ENCODE results near the gene DSP.

Gene DSP

DNA sequence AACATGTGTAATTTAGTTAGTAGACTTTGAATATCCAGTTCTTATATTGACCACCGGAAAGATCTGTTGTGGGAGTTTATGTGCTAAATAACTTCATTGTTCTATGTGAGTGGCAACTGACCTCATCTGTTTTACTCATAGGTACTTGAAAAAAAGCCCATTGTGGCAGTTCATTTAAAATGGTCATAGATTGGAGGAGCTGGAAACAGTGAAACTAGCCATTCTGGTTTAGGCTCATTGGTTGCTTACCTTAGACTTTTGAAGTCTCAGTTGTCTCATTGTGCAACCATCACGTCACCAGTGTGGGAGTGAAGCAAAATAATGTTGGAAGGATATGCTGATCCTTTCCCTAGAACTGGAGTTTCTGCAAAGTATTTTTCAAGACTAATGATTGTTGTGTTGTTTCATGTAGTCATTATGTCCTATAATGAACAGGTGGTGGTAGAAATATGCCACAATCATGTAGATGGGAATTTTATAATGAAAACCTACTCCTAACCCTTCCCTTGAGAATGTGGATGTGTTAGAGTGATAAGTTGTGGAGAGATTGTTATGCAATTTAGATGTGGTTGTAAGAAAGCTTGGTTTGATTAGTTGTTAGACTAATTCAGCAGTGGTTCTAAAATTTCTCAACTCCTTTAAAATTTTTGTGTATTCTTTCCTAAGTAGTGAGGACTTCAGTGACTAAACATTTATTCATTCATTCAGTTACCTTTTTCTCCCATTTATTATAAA lies 18.3 kb downstream of the DSP start:
- Histone ChIP-seq H2AFZ (ENCODE audit: low read depth, low read length) (no peak overlapping the region), H3K9ac (ENCODE audit: low read depth, low read length) (no peak overlapping the region), H3K4me2 (ENCODE audit: insufficient read depth, low read length) (no peak overlapping the region), H3K36me3 (ENCODE audit: insufficient read depth, low read length) (no peaks in the 10 kb centered on the region), H3K79me2 (ENCODE audit: insufficient read depth, low read length) (no peaks in the 10 kb centered on the region), H3K27ac (ENCODE audit: low read length) (no peak overlapping the region), H3K27me3 (ENCODE audit: insufficient read depth, low read length, poor library complexity) (peaks cover 30% of the 10 kb centered on the region), H3K4me3 (ENCODE audit: low read depth in 1 of 2, low read length in 2 of 2) (no peak overlapping the region), H4K20me1 (ENCODE audit: insufficient read depth, low read length) (no peaks in the 10 kb centered on the region), H3K4me1 (ENCODE audit: insufficient read depth, low read length) (no peaks in the 10 kb centered on the region), H3K9me3 (ENCODE audit: insufficient read depth, low read length, severe bottlenecking) (no peaks in the 10 kb centered on the region)
- ATAC-seq (ENCODE audit: insufficient read depth, low read depth) (no peak), DNase-seq (no peak)
- TF ChIP-seq EZH2 (IDR thresholded peaks at IDR 0.05; ENCODE audit: borderline replicate concordance, low read depth, low read length, severe bottlenecking), result no peak
- TF ChIP-seq, protein P1, sequence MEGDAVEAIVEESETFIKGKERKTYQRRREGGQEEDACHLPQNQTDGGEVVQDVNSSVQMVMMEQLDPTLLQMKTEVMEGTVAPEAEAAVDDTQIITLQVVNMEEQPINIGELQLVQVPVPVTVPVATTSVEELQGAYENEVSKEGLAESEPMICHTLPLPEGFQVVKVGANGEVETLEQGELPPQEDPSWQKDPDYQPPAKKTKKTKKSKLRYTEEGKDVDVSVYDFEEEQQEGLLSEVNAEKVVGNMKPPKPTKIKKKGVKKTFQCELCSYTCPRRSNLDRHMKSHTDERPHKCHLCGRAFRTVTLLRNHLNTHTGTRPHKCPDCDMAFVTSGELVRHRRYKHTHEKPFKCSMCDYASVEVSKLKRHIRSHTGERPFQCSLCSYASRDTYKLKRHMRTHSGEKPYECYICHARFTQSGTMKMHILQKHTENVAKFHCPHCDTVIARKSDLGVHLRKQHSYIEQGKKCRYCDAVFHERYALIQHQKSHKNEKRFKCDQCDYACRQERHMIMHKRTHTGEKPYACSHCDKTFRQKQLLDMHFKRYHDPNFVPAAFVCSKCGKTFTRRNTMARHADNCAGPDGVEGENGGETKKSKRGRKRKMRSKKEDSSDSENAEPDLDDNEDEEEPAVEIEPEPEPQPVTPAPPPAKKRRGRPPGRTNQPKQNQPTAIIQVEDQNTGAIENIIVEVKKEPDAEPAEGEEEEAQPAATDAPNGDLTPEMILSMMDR (IDR thresholded peaks at IDR 0.05; ENCODE audit: borderline replicate concordance, extremely low read depth, low read length, poor library complexity, severe bottlenecking), result no peak

DNA sequence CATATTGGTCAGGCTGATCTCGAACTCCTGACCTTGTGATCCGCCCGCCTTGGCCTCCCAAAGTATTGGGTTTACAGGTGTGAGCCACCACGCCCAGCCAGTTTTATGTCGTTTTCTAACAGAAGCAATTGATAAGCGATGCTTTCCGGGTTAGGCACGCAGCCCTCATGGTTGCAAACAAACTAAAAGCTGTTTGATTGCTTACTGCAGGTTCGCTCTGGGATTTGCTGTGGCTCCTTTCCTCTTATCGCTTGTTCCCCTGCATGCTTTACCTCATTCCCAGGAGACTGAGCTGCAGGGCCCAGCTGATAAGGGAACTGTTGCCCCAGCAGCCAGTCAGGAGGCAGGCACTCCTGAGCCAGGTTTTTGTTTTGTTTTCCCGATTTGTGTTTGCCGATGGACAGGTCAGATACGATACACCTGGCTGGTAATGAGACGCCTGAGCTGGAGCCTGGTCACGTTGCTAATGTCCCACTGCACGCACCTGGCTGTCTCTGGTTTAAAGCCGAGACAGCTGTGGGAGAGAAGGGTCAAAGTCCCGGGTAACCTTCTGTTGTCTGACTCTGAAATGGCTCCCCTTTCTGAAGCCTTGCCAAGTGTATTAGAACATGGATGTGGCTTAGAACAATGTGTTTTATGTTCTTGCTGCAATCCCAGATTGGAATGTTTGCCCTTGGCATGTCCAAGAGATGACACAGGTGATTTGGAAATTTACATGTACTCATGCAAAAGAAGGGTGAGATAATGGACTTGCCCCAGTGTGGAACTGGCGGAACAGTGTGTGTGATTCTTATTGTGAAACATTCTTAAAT lies 19.9 kb downstream of the DSP start:
- no peaks in the 10 kb centered on the region for H3K9me3 ChIP-seq (ENCODE audit: insufficient read depth, low read length, severe bottlenecking)
- H3K79me2 ChIP-seq (ENCODE audit: insufficient read depth, low read length), result no peaks in the 10 kb centered on the region
- H3K27ac ChIP-seq (ENCODE audit: low read length), result no peak overlapping the region
- no peaks in the 10 kb centered on the region for H3K4me1 ChIP-seq (ENCODE audit: insufficient read depth, low read length)
- no peaks in the 10 kb centered on the region for H3K36me3 ChIP-seq (ENCODE audit: insufficient read depth, low read length)
- TF ChIP-seq EZH2 (IDR thresholded peaks at IDR 0.05; ENCODE audit: borderline replicate concordance, low read depth, low read length, severe bottlenecking), result no peak
- TF ChIP-seq, protein P1 (IDR thresholded peaks at IDR 0.05; ENCODE audit: borderline replicate concordance, extremely low read depth, low read length, poor library complexity, severe bottlenecking), result no peak
- H3K27me3 ChIP-seq (ENCODE audit: insufficient read depth, low read length, poor library complexity), result peaks cover 20% of the 10 kb centered on the region
- no peak overlapping the region for H3K4me2 ChIP-seq (ENCODE audit: insufficient read depth, low read length)
- no peak for DNase-seq
- H3K4me3 ChIP-seq (ENCODE audit: low read depth in 1 of 2, low read length in 2 of 2), result no peak overlapping the region
- ATAC-seq (ENCODE audit: insufficient read depth, low read depth), result no peak
- no peaks in the 10 kb centered on the region for H4K20me1 ChIP-seq (ENCODE audit: insufficient read depth, low read length)
- no peak overlapping the region for H2AFZ ChIP-seq (ENCODE audit: low read depth, low read length)
- H3K9ac ChIP-seq (ENCODE audit: low read depth, low read length), result no peak overlapping the region

DNA sequence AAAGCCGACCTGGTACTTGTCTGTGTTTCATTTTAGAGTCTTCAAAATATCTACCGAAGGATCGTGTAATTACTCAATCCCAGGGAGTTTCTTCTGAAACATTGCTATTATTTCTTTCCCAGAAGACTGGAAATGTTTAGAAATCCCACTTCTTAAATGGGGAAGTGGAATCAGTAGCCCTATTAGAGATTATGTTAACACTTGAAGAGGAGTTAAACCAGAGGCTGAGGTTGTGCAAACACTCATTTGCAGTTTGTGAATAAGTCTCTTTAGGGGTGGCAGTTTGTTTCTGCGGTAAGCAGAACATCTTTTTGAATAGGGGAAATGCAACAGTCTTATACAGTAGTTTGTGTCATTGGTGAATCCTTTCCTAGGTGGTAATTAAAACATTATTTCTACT lies 21.3 kb downstream of the DSP start:
- Histone ChIP-seq H4K20me1 (ENCODE audit: insufficient read depth, low read length) (no peaks in the 10 kb centered on the region), H2AFZ (ENCODE audit: low read depth, low read length) (no peak overlapping the region), H3K9ac (ENCODE audit: low read depth, low read length) (no peak overlapping the region), H3K9me3 (ENCODE audit: insufficient read depth, low read length, severe bottlenecking) (no peaks in the 10 kb centered on the region), H3K4me2 (ENCODE audit: insufficient read depth, low read length) (no peak overlapping the region), H3K4me3 (ENCODE audit: low read depth in 1 of 2, low read length in 2 of 2) (no peak overlapping the region), H3K4me1 (ENCODE audit: insufficient read depth, low read length) (no peaks in the 10 kb centered on the region), H3K27ac (ENCODE audit: low read length) (no peak overlapping the region), H3K27me3 (ENCODE audit: insufficient read depth, low read length, poor library complexity) (peaks cover 32% of the 10 kb centered on the region), H3K79me2 (ENCODE audit: insufficient read depth, low read length) (no peaks in the 10 kb centered on the region), H3K36me3 (ENCODE audit: insufficient read depth, low read length) (no peaks in the 10 kb centered on the region)
- TF ChIP-seq, protein P1 (IDR thresholded peaks at IDR 0.05; ENCODE audit: borderline replicate concordance, extremely low read depth, low read length, poor library complexity, severe bottlenecking), result no peak
- TF ChIP-seq EZH2 (IDR thresholded peaks at IDR 0.05; ENCODE audit: borderline replicate concordance, low read depth, low read length, severe bottlenecking), result no peak
- DNase-seq, result no peak
- ATAC-seq (ENCODE audit: insufficient read depth, low read depth), result no peak

Measured in DND-41 (cell line).